PC-9 (cell line): ENCODE measurements around the gene AK5.

ENCODE experiments used
- EZH2 ChIP-seq: fragments of 200-600 bp; sonication (generic); IDR thresholded peaks from 2 replicates; pipeline ENCODE4 v1.8.0; 2017; ENCODE audit warnings: antibody characterized with exemption, low read depth
- TF ChIP-seq, protein P1 (sequence below): fragments of 200-600 bp; sonication (generic); conservative IDR thresholded peaks from 2 replicates; pipeline ENCODE4 v1.6.1; 2017; ENCODE audit warnings: mixed run types, antibody characterized with exemption, mild to moderate bottlenecking, moderate library complexity

DNA sequence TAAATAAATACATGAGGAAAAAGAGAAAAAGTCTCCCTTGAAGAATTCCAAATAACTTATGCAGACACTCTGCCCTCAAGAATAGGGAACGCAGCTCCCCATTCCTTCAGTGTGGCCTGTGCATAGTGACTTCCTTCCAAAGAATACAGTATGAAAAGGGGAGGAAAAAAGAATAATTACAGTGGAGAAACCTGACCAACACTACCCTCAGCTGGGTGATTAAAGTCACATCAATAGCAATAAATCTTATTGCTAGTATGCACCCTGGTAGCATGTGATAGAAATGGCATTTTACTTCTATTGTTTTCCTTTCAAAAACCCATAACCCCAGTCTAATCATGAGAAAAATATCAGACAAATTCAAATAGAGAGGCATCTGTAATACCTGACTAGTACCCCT lies 315.5 kb downstream of the AK5 start:
- TF ChIP-seq, protein P1, sequence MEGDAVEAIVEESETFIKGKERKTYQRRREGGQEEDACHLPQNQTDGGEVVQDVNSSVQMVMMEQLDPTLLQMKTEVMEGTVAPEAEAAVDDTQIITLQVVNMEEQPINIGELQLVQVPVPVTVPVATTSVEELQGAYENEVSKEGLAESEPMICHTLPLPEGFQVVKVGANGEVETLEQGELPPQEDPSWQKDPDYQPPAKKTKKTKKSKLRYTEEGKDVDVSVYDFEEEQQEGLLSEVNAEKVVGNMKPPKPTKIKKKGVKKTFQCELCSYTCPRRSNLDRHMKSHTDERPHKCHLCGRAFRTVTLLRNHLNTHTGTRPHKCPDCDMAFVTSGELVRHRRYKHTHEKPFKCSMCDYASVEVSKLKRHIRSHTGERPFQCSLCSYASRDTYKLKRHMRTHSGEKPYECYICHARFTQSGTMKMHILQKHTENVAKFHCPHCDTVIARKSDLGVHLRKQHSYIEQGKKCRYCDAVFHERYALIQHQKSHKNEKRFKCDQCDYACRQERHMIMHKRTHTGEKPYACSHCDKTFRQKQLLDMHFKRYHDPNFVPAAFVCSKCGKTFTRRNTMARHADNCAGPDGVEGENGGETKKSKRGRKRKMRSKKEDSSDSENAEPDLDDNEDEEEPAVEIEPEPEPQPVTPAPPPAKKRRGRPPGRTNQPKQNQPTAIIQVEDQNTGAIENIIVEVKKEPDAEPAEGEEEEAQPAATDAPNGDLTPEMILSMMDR: no peak
- TF ChIP-seq EZH2: no peak
